SK-N-SH (cell line): ENCODE data around the gene CSNK2A1. TPM values are rescaled to one million over a fixed set of nuclear protein-coding genes. Genes with fewer than 3 reads are reported as not detected.

Experiments
- CTCF ChIA-PET: fragments of 300-600, 350-600 bp; formaldehyde crosslinking; extraction: SDS; loops from one replicate; lab custom pipeline; 2021; lab: Yijun Ruan, JAX
- POLR2A ChIA-PET: fragments of 350-600 bp; sonication (Branson Sonifier 250); formaldehyde crosslinking; extraction: SDS; loops from one replicate; lab custom pipeline; 2020; ENCODE audit warnings: antibody characterized with exemption, inconsistent platforms; lab: Yijun Ruan, JAX
- DNase-seq: peaks from one replicate; pipeline ENCODE4 v3.0.0; 2012
- H2AFZ ChIP-seq: fragments of 200-600 bp; sonication (generic); 2 replicates; pipeline ENCODE4 v1.8.1; 2016; ENCODE audit warnings: antibody characterized with exemption, mild to moderate bottlenecking, low read depth
- H3F3A ChIP-seq: fragments of 200-600 bp; sonication (generic); replicated peaks from 2 replicates; pipeline ENCODE3; 2016; ENCODE audit warnings: antibody characterized with exemption, mild to moderate bottlenecking; ENCODE audit not compliant: insufficient read depth
- H3K27ac ChIP-seq, 2 experiments: fragments of 200-500 bp in 1 of 2; fragments of 200-600 bp in 1 of 2; sonication (Bioruptor generic) in 1 of 2; sonication (generic), shearing (Covaris generic) in 1 of 2; 2 replicates each; pipeline versions ENCODE4 v1.5.1 to v1.6.1; 2014 to 2016; ENCODE audit warnings: low read depth in 2 of 2, inconsistent platforms in 1 of 2, low read length in 1 of 2, mild to moderate bottlenecking in 1 of 2, mixed read lengths in 1 of 2
- H3K27me3 ChIP-seq: fragments of 200-600 bp; sonication (generic), shearing (Covaris generic); 2 replicates; pipeline ENCODE4 v1.6.1; 2016; ENCODE audit warnings: mixed run types; ENCODE audit not compliant: insufficient read depth
- H3K36me3 ChIP-seq, 2 experiments: fragments of 200-500 bp in 1 of 2; fragments of 200-600 bp in 1 of 2; sonication (Bioruptor generic) in 1 of 2; sonication (generic) in 1 of 2; replicated peaks in 1 of 2; 2 replicates each; pipeline versions ENCODE3 to v1.5.1; 2014 to 2016; ENCODE audit warnings: low read length in 1 of 2, mild to moderate bottlenecking in 1 of 2; ENCODE audit not compliant: insufficient read depth in 2 of 2, control insufficient read depth in 1 of 2
- H3K4me1 ChIP-seq, 2 experiments: fragments of 200-500 bp in 1 of 2; fragments of 200-600 bp in 1 of 2; sonication (Bioruptor generic) in 1 of 2; sonication (generic), shearing (Covaris generic) in 1 of 2; 2 replicates each; pipeline versions ENCODE4 v1.5.1 to v1.6.1; 2014 to 2016; ENCODE audit warnings: low read depth in 1 of 2, low read length in 1 of 2, mixed run types in 1 of 2; ENCODE audit not compliant: insufficient read depth in 2 of 2, control insufficient read depth in 1 of 2
- H3K4me2 ChIP-seq: fragments of 200-600 bp; sonication (generic), shearing (Covaris generic); 2 replicates; pipeline ENCODE4 v1.6.1; 2017; ENCODE audit warnings: mixed run types
- H3K4me3 ChIP-seq, 2 experiments: fragments of 200-500 bp in 1 of 2; fragments of 200-600 bp in 1 of 2; sonication (Bioruptor generic) in 1 of 2; sonication (generic), shearing (Covaris generic) in 1 of 2; 2 replicates each; pipeline versions ENCODE4 v1.5.1 to v1.8.1; 2014 to 2016; ENCODE audit warnings: low read depth in 2 of 2, inconsistent platforms in 1 of 2, low read length in 1 of 2, mild to moderate bottlenecking in 1 of 2, mixed read lengths in 1 of 2, moderate library complexity in 1 of 2
- H3K79me2 ChIP-seq: fragments of 200-600 bp; sonication (generic); 2 replicates; pipeline ENCODE4 v1.8.1; 2017; ENCODE audit warnings: mild to moderate bottlenecking; ENCODE audit not compliant: insufficient read depth
- H3K9ac ChIP-seq: fragments of 200-600 bp; sonication (generic); 2 replicates; pipeline ENCODE4 v1.6.1; 2017; ENCODE audit warnings: mixed run types
- H3K9me2 ChIP-seq: fragments of 200-600 bp; sonication (generic); 2 replicates; pipeline ENCODE4 v1.6.1; 2017; ENCODE audit warnings: mixed run types
- H3K9me3 ChIP-seq: fragments of 200-600 bp; sonication (generic); 2 replicates; pipeline ENCODE4 v1.6.1; 2017; ENCODE audit warnings: mixed run types, mild to moderate bottlenecking, moderate library complexity
- H4K20me1 ChIP-seq: fragments of 200-600 bp; sonication (generic); 2 replicates; pipeline ENCODE4 v1.6.1; 2017; ENCODE audit warnings: mild to moderate bottlenecking, mixed run types; ENCODE audit not compliant: insufficient read depth
- CHD2 ChIP-seq: fragments of 150-350 bp; IDR thresholded peaks from 2 replicates; pipeline ENCODE4 v1.6.1; 2018; ENCODE audit warnings: low read length; ENCODE audit not compliant: partially characterized antibody
- EP300 ChIP-seq, 2 experiments: IDR thresholded peaks; 2 replicates each; pipeline versions ENCODE4 v1.4.0 to v1.6.1; 2012; ENCODE audit warnings: borderline replicate concordance in 1 of 2, low read depth in 1 of 2, low read length in 1 of 2
- EZH2phosphoT487 ChIP-seq: fragments of 200-600 bp; sonication (generic); IDR thresholded peaks from 2 replicates; pipeline ENCODE4 v1.6.1; 2017; ENCODE audit warnings: low read depth, mixed run types, mild to moderate bottlenecking, antibody characterized with exemption, moderate library complexity, borderline replicate concordance
- FOXJ3 ChIP-seq: sonication (generic); formaldehyde crosslinking; IDR thresholded peaks from 2 replicates; pipeline ENCODE4 v1.5.1; 2020; ENCODE audit warnings: mild to moderate bottlenecking, missing genetic modification reagents
- FOXM1 ChIP-seq: IDR thresholded peaks from 2 replicates; pipeline ENCODE4 v1.4.0; 2012; ENCODE audit warnings: low read depth, mild to moderate bottlenecking
- MEF2A ChIP-seq: IDR thresholded peaks from 2 replicates; pipeline ENCODE4 v1.4.0; 2012; ENCODE audit warnings: low read depth, borderline replicate concordance
- MXI1 ChIP-seq: IDR thresholded peaks from 2 replicates; pipeline ENCODE4 v1.6.1; 2012; ENCODE audit warnings: mild to moderate bottlenecking, low read depth, low read length, improper control_type of control experiment
- NRF1 ChIP-seq: IDR thresholded peaks from 2 replicates; pipeline ENCODE4 v1.6.1; 2012; ENCODE audit warnings: low read depth, mild to moderate bottlenecking, low read length
- POLR2AphosphoS5 ChIP-seq: IDR thresholded peaks from 2 replicates; pipeline ENCODE4 v1.6.1; 2012; ENCODE audit warnings: low read depth, low read length
- RAD21 ChIP-seq: IDR thresholded peaks from 2 replicates; pipeline ENCODE4 v1.6.1; 2012; ENCODE audit warnings: mild to moderate bottlenecking, low read length
- RCOR1 ChIP-seq: fragments of 150-350 bp; IDR thresholded peaks from 2 replicates; pipeline ENCODE4 v1.6.1; 2017; ENCODE audit warnings: antibody characterized with exemption, low read length
- RFX5 ChIP-seq: IDR thresholded peaks from 2 replicates; pipeline ENCODE4 v1.6.1; 2012; ENCODE audit warnings: mild to moderate bottlenecking, improper control_type of control experiment, low read length
- RXRA ChIP-seq: IDR thresholded peaks from 2 replicates; pipeline ENCODE4 v1.4.0; 2012; ENCODE audit warnings: low read depth, mild to moderate bottlenecking, borderline replicate concordance
- SMC3 ChIP-seq: IDR thresholded peaks from 2 replicates; pipeline ENCODE4 v1.6.1; 2012; ENCODE audit warnings: low read depth, low read length, improper control_type of control experiment
- TAF1 ChIP-seq: IDR thresholded peaks from 2 replicates; pipeline ENCODE4 v1.6.1; 2012; ENCODE audit warnings: low read depth, mild to moderate bottlenecking, low read length, moderate library complexity, borderline replicate concordance
- WGBS: methylation state at CpG from one replicate; pipeline ENCODE4 v1.1.6; 2017; ENCODE audit warnings: low lambda C conversion rate; 5-methylcytosine and 5-hydroxymethylcytosine counted together
- polyA plus RNA-seq, 3 experiments: library from polyadenylated mRNA; depleted of rRNA; stranded (reverse); fragments of >200 nt; gene quantifications; 2 replicates each; pipeline ENCODE4 v1.2.3, GENCODE V29; 2012

The CSNK2A1 gene
- polyA plus RNA-seq, 1 of the 3 experiments (the other 2 are of a cell fraction), result 61.9 TPM

DNA sequence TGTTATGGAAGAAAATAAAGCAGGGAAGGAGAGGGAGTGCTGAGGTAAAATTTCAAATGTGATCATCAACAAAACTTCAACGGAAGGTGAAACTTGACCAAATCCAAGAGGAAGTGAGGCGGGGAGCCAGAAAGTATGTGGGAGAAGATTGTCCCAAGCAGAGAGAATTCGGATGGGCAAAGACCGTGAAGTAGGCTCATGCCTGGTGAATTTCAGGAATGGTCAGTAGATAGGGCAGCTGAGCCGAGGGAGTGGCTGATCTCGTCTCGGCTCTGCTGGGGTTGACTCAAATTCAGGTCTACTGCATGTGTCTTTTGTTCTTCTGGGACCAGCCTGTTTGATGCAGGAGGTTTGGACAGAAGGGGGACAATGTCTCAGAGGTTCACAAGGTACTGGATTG is 7.0 kb upstream of the CSNK2A1 start:
- POLR2A ChIA-PET, result no interaction called here
- Histone ChIP-seq H3F3A (no peaks in the 10 kb centered on the region), H4K20me1 (no peaks in the 10 kb centered on the region), H3K4me2 (no peak overlapping the region), H3K79me2 (no peaks in the 10 kb centered on the region), H2AFZ (no peak overlapping the region), H3K9me3 (no peaks in the 10 kb centered on the region), H3K27ac (no peak overlapping the region), H3K4me1 (peaks cover 0 to 3% of the 10 kb centered on the region in 2 experiments; a peak in 1 of 4 replicates), H3K36me3 (no peaks in the 10 kb centered on the region), H3K9ac (no peak overlapping the region), H3K4me3 (no peak overlapping the region), H3K27me3 (peaks cover 10% of the 10 kb centered on the region; the same call in 1 of the 2 replicates), H3K9me2 (no peaks in the 10 kb centered on the region)
- WGBS, result 52% methylated on average over 7 of the region's 7 CpGs
- CTCF ChIA-PET, result interaction anchor here (1.4 to 2.3 kb wide), 3 partner anchors 11 to 178 kb away, joined by 5 to 8 read pairs (median 7); no protein-coding TSS in a partner anchor
- no peak for DNase-seq
- TF ChIP-seq RAD21 (no peak), RXRA (no peak), CHD2 (no peak), NRF1 (no peak), MXI1 (no peak), FOXM1 (no peak)

DNA sequence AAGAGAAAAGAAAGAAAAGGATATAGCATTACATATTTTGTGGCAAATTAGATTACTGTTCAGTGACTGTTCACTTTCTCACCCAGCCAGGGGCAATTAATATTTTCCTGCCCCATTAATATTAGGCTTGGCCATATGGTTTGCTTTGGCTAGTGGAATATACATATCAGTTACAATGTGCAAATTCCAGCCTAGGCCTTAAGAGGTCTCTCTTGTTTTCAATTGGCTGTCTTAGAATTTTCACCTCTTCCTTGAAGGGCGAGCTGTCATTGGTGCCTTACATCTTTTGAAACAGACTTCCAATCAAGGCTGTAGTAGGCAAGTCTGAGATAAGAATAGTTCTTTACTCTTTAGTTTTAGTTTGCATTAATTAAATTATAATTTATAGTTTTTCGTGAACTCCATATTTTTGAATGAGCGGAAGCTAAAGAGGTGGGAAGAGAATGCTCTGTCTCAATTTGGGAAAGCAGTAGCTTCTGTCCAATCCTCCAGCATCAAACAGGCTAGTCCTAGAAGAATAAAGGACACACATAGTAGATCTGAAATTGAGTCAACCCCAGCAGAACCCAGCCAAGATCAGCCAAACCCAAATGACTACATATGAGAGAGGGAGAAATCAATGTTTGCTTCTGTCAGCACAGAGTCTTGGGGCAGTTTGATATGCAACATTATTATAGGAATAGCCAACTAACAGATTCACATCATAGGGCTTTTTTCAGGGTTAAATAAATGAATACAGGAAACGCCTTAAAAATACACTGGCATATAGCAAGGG is 6.3 kb upstream of the CSNK2A1 start:
- DNase-seq, result no peak
- Histone ChIP-seq H3K4me1 (no peaks in the 10 kb centered on the region), H4K20me1 (no peaks in the 10 kb centered on the region), H3K36me3 (no peaks in the 10 kb centered on the region), H3K9me2 (no peaks in the 10 kb centered on the region), H3K27ac (no peak overlapping the region), H3K4me3 (no peak overlapping the region), H3K27me3 (peaks cover 10% of the 10 kb centered on the region; the same call in 1 of the 2 replicates)
- 72% methylated on average over 4 of the region's 4 CpGs for WGBS
- ChIA-PET CTCF (interaction anchor here (1.1 to 2.3 kb wide), 4 partner anchors 12 to 189 kb away, joined by 3 to 8 read pairs (median 6); no protein-coding TSS in a partner anchor), POLR2A (no interaction called here)
- TF ChIP-seq TAF1 (no peak), MEF2A (no peak), NRF1 (no peak), EP300 (IDR thresholded peaks at IDR 0.05; ENCODE audit: borderline replicate concordance in 1 of 2, low read depth in 1 of 2, low read length in 1 of 2) (no peak), SMC3 (no peak), POLR2AphosphoS5 (no peak), RCOR1 (no peak), FOXJ3 (CRISPR knock-in tag) (no peak), RFX5 (no peak), CHD2 (no peak), EZH2phosphoT487 (no peak), MXI1 (no peak)
- TF ChIP-seq, all 33 proteins: peak for 0
- H3K9ac ChIP-seq, result no peak overlapping the region
- H2AFZ ChIP-seq, result no peak overlapping the region
- no peaks in the 10 kb centered on the region for H3F3A ChIP-seq
- H3K79me2 ChIP-seq, result no peaks in the 10 kb centered on the region
- no peaks in the 10 kb centered on the region for H3K9me3 ChIP-seq
- no peak overlapping the region for H3K4me2 ChIP-seq
